Loucy (cell line): Measurements from ENCODE around the gene TNFRSF14.

Experiments
- H2AFZ ChIP-seq: fragments of 200-600 bp; sonication (generic); 2 replicates; pipeline ENCODE4 v1.6.0; 2016; ENCODE audit warnings: antibody characterized with exemption, mild to moderate bottlenecking, low read length, moderate library complexity
- H3F3A ChIP-seq: fragments of 200-600 bp; 2 replicates; pipeline ENCODE4 v1.6.0; 2016; ENCODE audit warnings: antibody characterized with exemption, low read depth, mild to moderate bottlenecking
- H3K27me3 ChIP-seq: fragments of 200-600 bp; sonication (generic); 2 replicates; pipeline ENCODE4 v1.6.1; 2014; ENCODE audit warnings: low read length, mild to moderate bottlenecking; ENCODE audit not compliant: insufficient read depth, poor library complexity, severe bottlenecking
- H3K36me3 ChIP-seq: fragments of 200-600 bp; sonication (generic); 2 replicates; pipeline ENCODE4 v1.6.1; 2016; ENCODE audit warnings: low read length; ENCODE audit not compliant: insufficient read depth
- H3K4me1 ChIP-seq: fragments of 200-600 bp; sonication (generic); 2 replicates; pipeline ENCODE4 v1.5.1; 2014; ENCODE audit warnings: low read length, mild to moderate bottlenecking; ENCODE audit not compliant: insufficient read depth, poor library complexity, severe bottlenecking
- H3K4me2 ChIP-seq: fragments of 200-600 bp; sonication (generic); 2 replicates; pipeline ENCODE4 v1.6.0; 2014; ENCODE audit warnings: antibody characterized with exemption, low read length, low read depth, mild to moderate bottlenecking; ENCODE audit not compliant: poor library complexity, severe bottlenecking
- H3K4me3 ChIP-seq: fragments of 200-600 bp; sonication (generic); 2 replicates; pipeline ENCODE4 v1.5.1; 2014; ENCODE audit warnings: low read length, mild to moderate bottlenecking, mixed read lengths; ENCODE audit not compliant: poor library complexity, severe bottlenecking
- H3K79me2 ChIP-seq: fragments of 200-600 bp; sonication (generic); 2 replicates; pipeline ENCODE4 v1.6.1; 2014; ENCODE audit warnings: low read length; ENCODE audit not compliant: insufficient read depth
- H3K9ac ChIP-seq: fragments of 200-600 bp; sonication (generic); 2 replicates; pipeline ENCODE4 v1.6.0; 2014; ENCODE audit warnings: mild to moderate bottlenecking, low read depth, low read length, moderate library complexity; ENCODE audit not compliant: poor library complexity, severe bottlenecking
- H3K9me2 ChIP-seq: fragments of 200-600 bp; sonication (generic); replicated peaks from 2 replicates; pipeline ENCODE4 v1.6.1; 2016; ENCODE audit warnings: low read depth, low read length, mixed read lengths
- H3K9me3 ChIP-seq: fragments of 200-600 bp; sonication (generic); 2 replicates; pipeline ENCODE4 v1.6.1; 2014; ENCODE audit warnings: mild to moderate bottlenecking, antibody characterized with exemption, low read length, low read depth; ENCODE audit not compliant: insufficient read depth
- H4K20me1 ChIP-seq: fragments of 200-600 bp; sonication (generic); 2 replicates; pipeline ENCODE4 v1.6.0; 2014; ENCODE audit warnings: antibody characterized with exemption, low read length, mild to moderate bottlenecking; ENCODE audit not compliant: insufficient read depth, poor library complexity, severe bottlenecking
- CTCF ChIP-seq: fragments of 200-600 bp; sonication (generic); conservative IDR thresholded peaks from 2 replicates; pipeline ENCODE4 v1.5.1; 2014; ENCODE audit warnings: mild to moderate bottlenecking, antibody characterized with exemption, low read length
- EZH2phosphoT487 ChIP-seq: fragments of 200-600 bp; IDR thresholded peaks from 2 replicates; pipeline ENCODE4 v1.6.1; 2018; ENCODE audit warnings: antibody characterized with exemption, mild to moderate bottlenecking, moderate library complexity, borderline replicate concordance

The TNFRSF14 gene

GRCh38 chr1:2514863-2515762, 41.1 kb upstream of the TNFRSF14 start:
- TF ChIP-seq CTCF: no peak; the same call in 1 of the 2 replicates
- Histone ChIP-seq H4K20me1 (no peaks in the 10 kb centered on the region), H3K79me2 (no peaks in the 10 kb centered on the region), H3K27me3 (no peaks in the 10 kb centered on the region), H3K9me2 (no peaks in the 10 kb centered on the region), H3K4me1 (no peaks in the 10 kb centered on the region), H3K9me3 (no peaks in the 10 kb centered on the region), H2AFZ (no peak overlapping the region), H3F3A (no peaks in the 10 kb centered on the region), H3K4me2 (no peak overlapping the region), H3K36me3 (peaks cover 85% of the 10 kb centered on the region; the same call in 1 of the 2 replicates), H3K4me3 (no peak overlapping the region), H3K9ac (no peak overlapping the region)

GRCh38 chr1:2515763-2516080, 40.4 kb upstream of the TNFRSF14 start:
- H2AFZ ChIP-seq: no peak overlapping the region
- H3K27me3 ChIP-seq: no peaks in the 10 kb centered on the region
- H3K9me2 ChIP-seq: no peaks in the 10 kb centered on the region
- H3K4me1 ChIP-seq: no peaks in the 10 kb centered on the region
- peaks cover 86% of the 10 kb centered on the region; the same call in 1 of the 2 replicates for H3K36me3 ChIP-seq
- TF ChIP-seq EZH2phosphoT487: no peak
- H3K79me2 ChIP-seq: no peaks in the 10 kb centered on the region
- H3K9me3 ChIP-seq: no peaks in the 10 kb centered on the region
- no peak overlapping the region for H3K4me3 ChIP-seq
- H3K4me2 ChIP-seq: no peak overlapping the region
- H3F3A ChIP-seq: no peaks in the 10 kb centered on the region
- H3K9ac ChIP-seq: no peak overlapping the region
- no peaks in the 10 kb centered on the region for H4K20me1 ChIP-seq

- Histone ChIP-seq H3F3A (no peaks in the 10 kb centered on the region), H3K4me1 (no peaks in the 10 kb centered on the region), H3K9me2 (no peaks in the 10 kb centered on the region), H3K79me2 (no peaks in the 10 kb centered on the region), H3K9ac (no peak overlapping the region), H4K20me1 (no peaks in the 10 kb centered on the region), H3K4me3 (no peak overlapping the region), H3K36me3 (peaks cover 86% of the 10 kb centered on the region; the same call in 1 of the 2 replicates), H3K27me3 (no peaks in the 10 kb centered on the region), H2AFZ (no peak overlapping the region), H3K4me2 (no peak overlapping the region), H3K9me3 (no peaks in the 10 kb centered on the region)
- TF ChIP-seq EZH2phosphoT487: no peak
- no peak for TF ChIP-seq CTCF
Observed at GRCh38 chr1:2516124-2516523, 40.0 kb upstream of the TNFRSF14 start.

GRCh38 chr1:2516946-2517345, 39.2 kb upstream of the TNFRSF14 start:
- no peak overlapping the region for H3K4me2 ChIP-seq
- TF ChIP-seq EZH2phosphoT487 (no peak), CTCF (no peak)
- no peak overlapping the region for H3K4me3 ChIP-seq
- H3K4me1 ChIP-seq: no peaks in the 10 kb centered on the region
- H4K20me1 ChIP-seq: no peaks in the 10 kb centered on the region
- H3K9me2 ChIP-seq: no peaks in the 10 kb centered on the region
- H3K27me3 ChIP-seq: no peaks in the 10 kb centered on the region
- H3F3A ChIP-seq: no peaks in the 10 kb centered on the region
- peaks cover 5% of the 10 kb centered on the region; the same call in 1 of the 2 replicates for H3K79me2 ChIP-seq
- H2AFZ ChIP-seq: no peak overlapping the region
- H3K36me3 ChIP-seq: peaks cover 78% of the 10 kb centered on the region; the same call in 1 of the 2 replicates
- no peaks in the 10 kb centered on the region for H3K9me3 ChIP-seq
- H3K9ac ChIP-seq: no peak overlapping the region
